Measurements from ENCODE around the gene AMZ2.

AMZ2 gene

DNA sequence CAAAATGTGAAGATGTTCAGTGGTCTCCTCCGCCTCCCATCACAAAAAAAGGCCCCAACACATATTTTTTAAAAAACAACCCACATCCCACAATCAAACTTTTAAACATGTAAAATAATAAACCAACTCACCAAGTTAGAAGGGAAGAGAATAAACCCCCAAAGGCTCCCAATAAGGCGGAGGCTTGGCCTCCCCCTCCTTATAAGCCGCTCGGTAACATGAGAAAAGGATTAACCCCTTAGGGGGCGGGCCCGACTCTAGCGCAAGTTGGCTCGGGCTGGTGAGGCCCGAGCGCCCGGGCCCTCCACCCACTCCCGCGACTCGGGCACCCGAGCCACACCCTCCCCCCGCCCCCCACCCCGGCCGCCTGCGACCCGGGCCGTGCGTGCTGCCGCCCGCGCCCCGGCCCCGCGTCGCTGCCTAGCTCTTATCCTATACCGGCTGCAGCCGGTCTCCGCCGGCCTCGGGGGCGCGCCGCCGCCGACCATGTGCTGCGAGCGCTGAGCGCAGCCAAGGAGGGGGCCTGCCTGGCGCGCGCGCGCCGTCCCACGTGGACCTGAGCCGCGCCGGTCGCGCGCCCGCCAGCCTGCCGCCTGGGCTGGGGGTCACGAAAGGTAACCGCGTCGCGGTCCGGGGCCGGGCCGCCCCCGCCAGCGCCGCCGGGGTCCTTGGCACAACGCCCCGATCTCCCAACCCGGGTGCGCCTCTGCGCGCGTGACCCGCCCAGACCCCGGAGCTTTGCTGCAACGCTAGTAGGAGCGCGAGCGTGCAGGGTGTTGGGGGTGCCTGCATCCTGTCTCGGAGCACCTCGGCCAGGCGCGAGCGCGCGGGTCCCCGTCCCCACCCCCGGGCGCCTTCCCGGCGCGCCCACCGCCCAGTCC lies 43.4 kb downstream of the AMZ2 start, which contains the start of the genes ARSG and SLC16A6:
TSS of gene ARSG (plus strand) at position 541 of the 881 bp plus-strand sequence. CDS start 15,999 bp downstream, outside the sequence.
TSS of gene SLC16A6 (minus strand) at position 173 of the 881 bp plus-strand sequence. CDS start 12,807 bp downstream, outside the sequence.
- H4K5ac ChIP-seq (ENCODE audit: low read length) = no peak within 1 kb of the TSS
- no peaks in the 10 kb centered on the region for H3K36me3 ChIP-seq (ENCODE audit: control insufficient read depth, insufficient read depth, low read length)
- H2BK120ac ChIP-seq (ENCODE audit: low read depth, low read length) = peak within 1 kb of the TSS; percentile 10
- H3K27ac ChIP-seq (ENCODE audit: low read depth, low read length) = peak within 1 kb of the TSS; percentile 35
- H3K18ac ChIP-seq (ENCODE audit: low read length) = peak within 1 kb of the TSS; percentile 93
- WGBS (ENCODE audit: extremely low coverage, insufficient coverage, low lambda C conversion rate) = no CpG with 5 or more reads among the region's 96 CpGs
- H3K4me3 ChIP-seq (ENCODE audit: low read length) = peak within 1 kb of the TSS; percentile 45
- H3K4me2 ChIP-seq (ENCODE audit: low read length) = peak within 1 kb of the TSS; percentile 81
- no peaks in the 10 kb centered on the region for H3K79me2 ChIP-seq (ENCODE audit: control insufficient read depth, insufficient read depth, low read length)
- peak within 1 kb of the TSS; percentile 89 for H3K23ac ChIP-seq (ENCODE audit: low read length)
- no peaks in the 10 kb centered on the region for H3K4me1 ChIP-seq (ENCODE audit: control insufficient read depth, low read depth, low read length)
- H3K9ac ChIP-seq (ENCODE audit: low read length) = peak within 1 kb of the TSS; percentile 72
- no peak within 1 kb of the TSS for H2BK15ac ChIP-seq (replicated peaks; ENCODE audit: low read depth)
- peaks cover 9% of the 10 kb centered on the region for H3K27me3 ChIP-seq (ENCODE audit: insufficient read depth, low read length, poor library complexity)
- no peaks in the 10 kb centered on the region for H3K79me1 ChIP-seq (ENCODE audit: low read length)
- peak; percentile 85 for DNase-seq
- peak within 1 kb of the TSS; percentile 17 for H3K4ac ChIP-seq (ENCODE audit: low read depth, low read length)
- no peak within 1 kb of the TSS for H2AK5ac ChIP-seq (ENCODE audit: low read length)
- no peak within 1 kb of the TSS for H4K8ac ChIP-seq (ENCODE audit: low read depth, low read length)
- no peak within 1 kb of the TSS for H2BK5ac ChIP-seq (ENCODE audit: low read length)
- H3K56ac ChIP-seq (ENCODE audit: low read length) = peak within 1 kb of the TSS; percentile 88

DNA sequence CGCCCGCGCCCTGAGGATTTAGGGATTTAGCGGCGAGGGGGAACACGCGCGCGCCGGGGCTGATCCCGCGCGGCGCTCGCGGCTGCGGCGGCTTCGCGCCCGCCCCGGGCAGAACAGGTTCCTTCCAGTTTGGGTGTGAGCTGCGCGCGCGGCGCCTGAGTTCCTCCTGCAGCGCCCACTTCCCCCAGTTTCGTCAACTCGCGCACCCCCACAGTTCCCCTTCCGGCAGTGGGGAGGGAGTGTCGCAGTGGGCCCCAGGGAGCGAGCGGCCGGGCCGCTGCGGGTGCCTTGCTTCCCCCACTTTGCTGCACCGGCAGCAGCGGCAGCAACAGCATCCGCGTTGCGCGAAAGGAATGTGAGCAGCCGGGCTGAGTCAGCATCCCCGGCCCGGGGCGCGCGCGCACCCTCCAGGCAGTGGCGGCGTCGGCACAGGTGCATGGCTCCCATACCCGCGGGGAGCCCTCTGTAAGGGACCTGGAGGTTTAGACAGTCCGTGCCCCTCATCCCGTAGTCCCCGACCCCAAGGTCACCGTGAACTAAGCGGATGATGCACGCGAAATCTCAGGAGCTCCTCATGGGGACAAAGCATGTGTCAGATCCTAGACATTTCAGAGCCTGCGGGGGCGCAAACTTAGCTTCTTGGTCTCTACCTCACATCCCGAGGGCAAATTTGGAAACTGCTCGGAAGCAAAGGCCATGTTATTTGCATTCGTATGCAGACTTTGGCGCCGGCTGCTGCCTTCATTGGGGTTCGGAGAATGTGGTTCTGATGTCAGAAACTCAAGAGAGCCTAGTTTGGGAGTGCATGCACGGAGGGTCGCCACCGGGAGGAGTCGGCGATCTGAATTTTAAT lies 44.2 kb downstream of the AMZ2 start:
- H3K79me1 ChIP-seq (ENCODE audit: low read length) = no peaks in the 10 kb centered on the region
- H2AK5ac ChIP-seq (ENCODE audit: low read length) = no peak overlapping the region
- peak overlapping the region; percentile 93 for H3K18ac ChIP-seq (ENCODE audit: low read length)
- peak; percentile 87 for DNase-seq
- peak overlapping the region; percentile 72 for H3K9ac ChIP-seq (ENCODE audit: low read length)
- H2BK15ac ChIP-seq (replicated peaks; ENCODE audit: low read depth) = no peak overlapping the region
- no peaks in the 10 kb centered on the region for H3K4me1 ChIP-seq (ENCODE audit: control insufficient read depth, low read depth, low read length)
- peak overlapping the region; percentile 45 for H3K4me3 ChIP-seq (ENCODE audit: low read length)
- peak overlapping the region; percentile 17 for H3K4ac ChIP-seq (ENCODE audit: low read depth, low read length)
- H4K5ac ChIP-seq (ENCODE audit: low read length) = no peak overlapping the region
- no peak overlapping the region for H2BK120ac ChIP-seq (ENCODE audit: low read depth, low read length)
- peak overlapping the region; percentile 88 for H3K56ac ChIP-seq (ENCODE audit: low read length)
- no peaks in the 10 kb centered on the region for H3K36me3 ChIP-seq (ENCODE audit: control insufficient read depth, insufficient read depth, low read length)
- peak overlapping the region; percentile 35 for H3K27ac ChIP-seq (ENCODE audit: low read depth, low read length)
- no CpG with 5 or more reads among the region's 76 CpGs for WGBS (ENCODE audit: extremely low coverage, insufficient coverage, low lambda C conversion rate)
- H3K4me2 ChIP-seq (ENCODE audit: low read length) = peak overlapping the region; percentile 81
- H3K23ac ChIP-seq (ENCODE audit: low read length) = no peak overlapping the region
- H2BK5ac ChIP-seq (ENCODE audit: low read length) = no peak overlapping the region
- H3K27me3 ChIP-seq (ENCODE audit: insufficient read depth, low read length, poor library complexity) = peaks cover 9% of the 10 kb centered on the region
- H4K8ac ChIP-seq (ENCODE audit: low read depth, low read length) = no peak overlapping the region
- H3K79me2 ChIP-seq (ENCODE audit: control insufficient read depth, insufficient read depth, low read length) = no peaks in the 10 kb centered on the region

DNA sequence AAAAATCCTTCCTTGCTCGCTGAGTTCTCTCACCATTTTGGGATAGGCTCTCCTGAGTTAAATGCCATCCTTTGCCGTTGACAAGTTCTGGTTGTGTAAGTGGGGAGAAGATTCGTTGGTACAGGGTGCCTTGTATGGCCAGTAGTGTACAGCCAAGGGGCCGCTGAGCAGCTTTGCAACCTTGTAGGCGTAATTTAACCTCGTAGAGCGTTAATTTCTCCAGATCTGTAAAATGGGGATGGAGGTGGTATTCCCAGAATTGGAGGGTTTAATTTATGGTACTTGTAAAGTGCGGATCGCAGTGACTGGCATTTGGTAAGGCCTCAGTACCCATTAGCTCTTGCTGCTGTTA lies 44.8 kb downstream of the AMZ2 start:
- Histone ChIP-seq H2AK5ac (ENCODE audit: low read length) (no peak overlapping the region), H3K9ac (ENCODE audit: low read length) (peak overlapping the region; percentile 14), H3K56ac (ENCODE audit: low read length) (peak overlapping the region; percentile 26), H3K18ac (ENCODE audit: low read length) (no peak overlapping the region), H3K4me2 (ENCODE audit: low read length) (peak overlapping the region; percentile 81), H2BK120ac (ENCODE audit: low read depth, low read length) (no peak overlapping the region), H3K79me2 (ENCODE audit: control insufficient read depth, insufficient read depth, low read length) (no peaks in the 10 kb centered on the region), H4K8ac (ENCODE audit: low read depth, low read length) (no peak overlapping the region), H3K4ac (ENCODE audit: low read depth, low read length) (no peak overlapping the region), H3K36me3 (ENCODE audit: control insufficient read depth, insufficient read depth, low read length) (no peaks in the 10 kb centered on the region), H4K5ac (ENCODE audit: low read length) (no peak overlapping the region), H2BK15ac (replicated peaks; ENCODE audit: low read depth) (no peak overlapping the region), H2BK5ac (ENCODE audit: low read length) (no peak overlapping the region), H3K4me3 (ENCODE audit: low read length) (no peak overlapping the region), H3K23ac (ENCODE audit: low read length) (no peak overlapping the region), H3K27me3 (ENCODE audit: insufficient read depth, low read length, poor library complexity) (peaks cover 9% of the 10 kb centered on the region), H3K27ac (ENCODE audit: low read depth, low read length) (no peak overlapping the region), H3K79me1 (ENCODE audit: low read length) (no peaks in the 10 kb centered on the region), H3K4me1 (ENCODE audit: control insufficient read depth, low read depth, low read length) (no peaks in the 10 kb centered on the region)
- WGBS (ENCODE audit: extremely low coverage, insufficient coverage, low lambda C conversion rate) = no CpG with 5 or more reads among the region's 9 CpGs
- DNase-seq = no peak

DNA sequence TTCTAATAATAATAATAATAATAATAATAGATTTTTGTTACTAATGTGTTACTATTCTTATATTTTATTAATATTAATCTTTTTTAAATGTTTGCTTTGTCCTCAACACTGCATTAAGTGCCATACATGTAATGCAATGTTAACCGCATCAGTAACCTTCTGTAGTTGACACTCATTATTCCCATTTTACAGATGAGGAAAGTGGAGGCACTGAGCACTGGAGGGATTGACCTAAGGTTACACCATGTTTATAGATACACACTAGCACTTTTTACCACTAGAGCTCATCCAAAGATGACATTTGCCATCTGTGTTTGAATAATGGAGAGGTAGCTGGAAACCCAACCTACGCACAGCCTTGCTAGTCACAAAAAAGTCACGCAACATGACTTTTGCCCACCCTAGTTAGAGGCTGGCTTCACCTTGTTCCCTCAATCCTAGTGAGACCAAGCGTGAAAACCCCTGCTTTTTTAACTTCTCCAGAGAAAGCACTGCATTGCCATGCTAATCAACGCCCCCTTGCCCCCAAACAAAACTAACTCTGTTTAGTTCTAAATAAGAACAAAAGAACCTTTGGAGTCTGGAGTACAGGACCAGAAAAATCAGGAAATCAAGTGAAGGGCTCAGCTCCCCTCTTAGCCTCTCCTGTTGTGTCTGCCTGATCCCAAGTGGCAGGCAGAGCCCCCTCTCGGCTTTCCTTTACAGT lies 45.8 kb downstream of the AMZ2 start:
- no peak overlapping the region for H3K23ac ChIP-seq (ENCODE audit: low read length)
- no peak overlapping the region for H3K18ac ChIP-seq (ENCODE audit: low read length)
- WGBS (ENCODE audit: extremely low coverage, insufficient coverage, low lambda C conversion rate) = no CpG with 5 or more reads among the region's 6 CpGs
- H2BK15ac ChIP-seq (replicated peaks; ENCODE audit: low read depth) = no peak overlapping the region
- H3K9ac ChIP-seq (ENCODE audit: low read length) = no peak overlapping the region
- no peak overlapping the region for H4K5ac ChIP-seq (ENCODE audit: low read length)
- H2AK5ac ChIP-seq (ENCODE audit: low read length) = no peak overlapping the region
- H3K4ac ChIP-seq (ENCODE audit: low read depth, low read length) = no peak overlapping the region
- no peak for DNase-seq
- no peaks in the 10 kb centered on the region for H3K79me1 ChIP-seq (ENCODE audit: low read length)
- no peak overlapping the region for H3K4me3 ChIP-seq (ENCODE audit: low read length)
- no peaks in the 10 kb centered on the region for H3K4me1 ChIP-seq (ENCODE audit: control insufficient read depth, low read depth, low read length)
- no peak overlapping the region for H3K56ac ChIP-seq (ENCODE audit: low read length)
- no peak overlapping the region for H3K27ac ChIP-seq (ENCODE audit: low read depth, low read length)
- no peak overlapping the region for H3K4me2 ChIP-seq (ENCODE audit: low read length)
- H4K8ac ChIP-seq (ENCODE audit: low read depth, low read length) = no peak overlapping the region
- H2BK5ac ChIP-seq (ENCODE audit: low read length) = no peak overlapping the region
- H3K79me2 ChIP-seq (ENCODE audit: control insufficient read depth, insufficient read depth, low read length) = no peaks in the 10 kb centered on the region
- H3K27me3 ChIP-seq (ENCODE audit: insufficient read depth, low read length, poor library complexity) = peaks cover 9% of the 10 kb centered on the region
- H3K36me3 ChIP-seq (ENCODE audit: control insufficient read depth, insufficient read depth, low read length) = no peaks in the 10 kb centered on the region
- no peak overlapping the region for H2BK120ac ChIP-seq (ENCODE audit: low read depth, low read length)

DNA sequence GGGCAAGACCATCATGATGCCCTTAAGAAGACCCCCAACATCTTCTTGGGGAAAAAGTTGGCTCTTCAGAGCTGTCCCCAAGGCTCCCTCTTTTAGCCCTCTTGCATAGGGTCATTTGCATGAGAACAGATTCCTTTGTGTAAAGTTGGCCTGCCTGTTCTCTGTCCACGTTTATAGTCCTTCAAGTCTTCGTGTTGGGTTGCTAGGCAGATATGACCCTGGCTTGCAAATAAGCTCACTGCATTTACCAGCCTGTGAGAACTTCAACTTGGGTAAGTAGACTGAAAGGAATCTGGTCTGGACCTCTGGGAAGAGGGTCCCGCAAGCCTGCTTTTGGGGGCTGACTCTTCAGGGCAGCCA lies 46.3 kb downstream of the AMZ2 start:
- H3K79me2 ChIP-seq (ENCODE audit: control insufficient read depth, insufficient read depth, low read length) = no peaks in the 10 kb centered on the region
- H3K4me3 ChIP-seq (ENCODE audit: low read length) = no peak overlapping the region
- no peak overlapping the region for H3K27ac ChIP-seq (ENCODE audit: low read depth, low read length)
- no peak overlapping the region for H3K4ac ChIP-seq (ENCODE audit: low read depth, low read length)
- H3K79me1 ChIP-seq (ENCODE audit: low read length) = no peaks in the 10 kb centered on the region
- no peak overlapping the region for H3K23ac ChIP-seq (ENCODE audit: low read length)
- no peak overlapping the region for H2AK5ac ChIP-seq (ENCODE audit: low read length)
- no peak overlapping the region for H3K18ac ChIP-seq (ENCODE audit: low read length)
- no peak overlapping the region for H3K9ac ChIP-seq (ENCODE audit: low read length)
- no peak overlapping the region for H4K5ac ChIP-seq (ENCODE audit: low read length)
- no peak overlapping the region for H3K4me2 ChIP-seq (ENCODE audit: low read length)
- no peak overlapping the region for H2BK120ac ChIP-seq (ENCODE audit: low read depth, low read length)
- no CpG with 5 or more reads among the region's 3 CpGs for WGBS (ENCODE audit: extremely low coverage, insufficient coverage, low lambda C conversion rate)
- peak; percentile 28 for DNase-seq
- H3K4me1 ChIP-seq (ENCODE audit: control insufficient read depth, low read depth, low read length) = no peaks in the 10 kb centered on the region
- no peaks in the 10 kb centered on the region for H3K36me3 ChIP-seq (ENCODE audit: control insufficient read depth, insufficient read depth, low read length)
- H2BK15ac ChIP-seq (replicated peaks; ENCODE audit: low read depth) = no peak overlapping the region
- H4K8ac ChIP-seq (ENCODE audit: low read depth, low read length) = no peak overlapping the region
- no peak overlapping the region for H3K56ac ChIP-seq (ENCODE audit: low read length)
- H2BK5ac ChIP-seq (ENCODE audit: low read length) = no peak overlapping the region
- peaks cover 9% of the 10 kb centered on the region for H3K27me3 ChIP-seq (ENCODE audit: insufficient read depth, low read length, poor library complexity)
